Dedifferentiated amniotic fluid mesenchymal stem cell (primary cell): ENCODE results near the gene TNFRSF25.
A peak's percentile ranks its signal among the peaks of the same experiment; 100 is the strongest.

Experiments used
- DNase-seq: peaks from one replicate; pipeline ENCODE4 v3.0.0-alpha.2; 2016; ENCODE audit errors: extremely low spot score

TNFRSF25 gene

GRCh38 chr1:6487804-6488484, 22.0 kb upstream of the TNFRSF25 start:
- no peak for DNase-seq

- DNase-seq, result peak; percentile 84
Measured at GRCh38 chr1:6486433-6487011, 20.5 kb upstream of the TNFRSF25 start.

- no peak for DNase-seq
Measured at GRCh38 chr1:6485168-6486101, 19.5 kb upstream of the TNFRSF25 start.

- no peak for DNase-seq
Measured at GRCh38 chr1:6484826-6485167, 18.8 kb upstream of the TNFRSF25 start.

GRCh38 chr1:6483761-6484117, 17.8 kb upstream of the TNFRSF25 start:
- no peak for DNase-seq

- DNase-seq, result no peak
Measured at GRCh38 chr1:6483017-6483760, 17.2 kb upstream of the TNFRSF25 start.

- DNase-seq, result no peak
Measured at GRCh38 chr1:6481820-6482219, 15.8 kb upstream of the TNFRSF25 start.

GRCh38 chr1:6477039-6477820, 11.3 kb upstream of the TNFRSF25 start:
- no peak for DNase-seq

- no peak for DNase-seq
Measured at GRCh38 chr1:6476483-6476882, 10.5 kb upstream of the TNFRSF25 start.

- DNase-seq, result no peak
Measured at GRCh38 chr1:6475381-6476133, 9.6 kb upstream of the TNFRSF25 start.

GRCh38 chr1:6474815-6475282, 8.9 kb upstream of the TNFRSF25 start:
- DNase-seq, result no peak

GRCh38 chr1:6473974-6474814, 8.2 kb upstream of the TNFRSF25 start:
- no peak for DNase-seq

- no peak for DNase-seq
Measured at GRCh38 chr1:6473156-6473555, 7.2 kb upstream of the TNFRSF25 start.

GRCh38 chr1:6472391-6472790, 6.4 kb upstream of the TNFRSF25 start:
- no peak for DNase-seq

GRCh38 chr1:6471970-6472368, 6.0 kb upstream of the TNFRSF25 start:
- DNase-seq, result no peak

GRCh38 chr1:6471086-6471969, 5.4 kb upstream of the TNFRSF25 start:
- DNase-seq, result no peak

GRCh38 chr1:6470132-6471085, 4.4 kb upstream of the TNFRSF25 start:
- DNase-seq, result no peak
